HepG2 (cell line): ENCODE measurements around the gene ENDOU. TPM values are rescaled to one million over a fixed set of nuclear protein-coding genes. Genes with fewer than 3 reads are reported as not detected.

Experiments used
- ADNP ChIP-seq: sonication (generic); formaldehyde crosslinking; IDR thresholded peaks from 2 replicates; pipeline ENCODE4 v1.4.0; 2020; ENCODE audit warnings: missing genetic modification reagents
- ATAD3A ChIP-seq: sonication (generic); formaldehyde crosslinking; IDR thresholded peaks from 2 replicates; pipeline ENCODE4 v1.4.0; 2020; ENCODE audit warnings: missing genetic modification reagents
- GFI1 ChIP-seq: sonication (generic); formaldehyde crosslinking; IDR thresholded peaks from 2 replicates; pipeline ENCODE4 v1.5.0; 2020; ENCODE audit warnings: missing genetic modification reagents, mild to moderate bottlenecking, borderline replicate concordance
- ISX ChIP-seq: sonication (generic); formaldehyde crosslinking; conservative IDR thresholded peaks from 2 replicates; pipeline ENCODE4 v1.5.0; 2020; ENCODE audit warnings: missing genetic modification reagents
- MAZ ChIP-seq, 2 experiments: sonication (generic) in 1 of 2; formaldehyde crosslinking in 1 of 2; IDR thresholded peaks; 2 replicates each; pipeline versions ENCODE4 v1.5.0 to v1.6.1; 2012 to 2020; ENCODE audit warnings: low read depth in 2 of 2, mild to moderate bottlenecking in 2 of 2, borderline replicate concordance in 1 of 2, improper control_type of control experiment in 1 of 2, low read length in 1 of 2, missing genetic modification reagents in 1 of 2, moderate library complexity in 1 of 2
- NR0B2 ChIP-seq: sonication (generic); formaldehyde crosslinking; IDR thresholded peaks from 2 replicates; pipeline ENCODE4 v1.4.0; 2020; ENCODE audit warnings: mild to moderate bottlenecking, missing genetic modification reagents
- RCOR2 ChIP-seq: IDR thresholded peaks from 2 replicates; pipeline ENCODE4 v1.6.1; 2016; ENCODE audit warnings: missing biosample characterization, missing genetic modification reagents
- SRSF1 ChIP-seq: fragments of 200-400 bp; formaldehyde crosslinking; optimal IDR thresholded peaks from 2 replicates; pipeline ENCODE3; 2017; ENCODE audit warnings: mild to moderate bottlenecking, low read depth, low read length, moderate library complexity
- ZNF251 ChIP-seq: sonication (generic); formaldehyde crosslinking; IDR thresholded peaks from 2 replicates; pipeline ENCODE4 v1.9.0; 2021; ENCODE audit warnings: mild to moderate bottlenecking, missing genetic modification reagents
- polyA plus RNA-seq, 8 experiments: library from polyadenylated mRNA; depleted of rRNA in 3 of 8; stranded (reverse) in 7 of 8; unstranded in 1 of 8; fragments of >200 nt; fragmentation: Illumina TruSeq in 4 of 8; extraction: Trizol in 4 of 8; gene quantifications; 2 replicates each; pipeline versions ENCODE4 v1.2.1 to v1.2.3, GENCODE V29; 2011 to 2016; ENCODE audit warnings: low read depth in 4 of 8, missing spikeins in 1 of 8, mixed read lengths in 1 of 8; ENCODE audit not compliant: insufficient read depth in 1 of 8
- total RNA-seq, 5 experiments: library from RNA; depleted of rRNA; stranded (reverse); fragments of >200 nt; fragmentation: Illumina TruSeq; extraction: Trizol; gene quantifications; 2 replicates each; pipeline ENCODE4 v1.2.3, GENCODE V29; 2016; ENCODE audit warnings: low read depth in 1 of 5
- TF ChIP-seq, protein P1 (sequence below): sonication (generic); formaldehyde crosslinking; IDR thresholded peaks from one replicate; pipeline ENCODE4 v1.5.1; 2020; ENCODE audit warnings: mild to moderate bottlenecking, missing genetic modification reagents; ENCODE audit errors: not compliant biosample characterization
- TF ChIP-seq, protein P2 (sequence below): sonication (generic); formaldehyde crosslinking; IDR thresholded peaks from 2 replicates; pipeline ENCODE4 v1.5.0; 2020; ENCODE audit warnings: missing genetic modification reagents

The ENDOU gene
- total and polyA plus RNA-seq, 2 of the 13 experiments (the other 11 are each of a cell fraction or from before 2014, with no cell fraction given): not detected

DNA sequence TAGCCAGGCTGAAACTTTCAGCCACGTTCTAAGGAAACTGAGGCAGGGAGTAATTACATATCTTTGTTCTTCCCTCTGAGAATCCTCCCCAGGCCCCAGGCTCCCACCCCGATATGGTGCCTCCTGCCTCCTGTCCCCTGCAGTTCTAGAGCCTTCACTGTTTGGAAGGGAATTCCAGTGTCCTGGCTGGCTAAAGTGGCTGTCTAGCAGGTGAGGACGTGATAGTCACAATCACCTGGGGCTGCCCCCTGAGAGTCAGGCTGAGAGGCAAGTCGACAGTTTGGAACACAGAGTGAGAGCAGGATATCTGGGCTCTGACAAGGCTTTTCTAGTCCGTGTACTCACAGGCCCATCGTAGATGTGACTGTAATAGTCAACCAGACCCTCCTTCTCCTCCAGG lies 13.1 kb downstream of the ENDOU start (continued):
- TF ChIP-seq GFI1 (CRISPR knock-in tag): no peak
- TF ChIP-seq ISX (CRISPR knock-in tag): no peak
- TF ChIP-seq MAZ (IDR thresholded peaks at IDR 0.05; ENCODE audit: borderline replicate concordance, low read depth, low read length): no peak
- TF ChIP-seq MAZ (CRISPR knock-in tag; IDR thresholded peaks at IDR 0.05; ENCODE audit: low read depth): no peak
- no peak for TF ChIP-seq NR0B2
- TF ChIP-seq, protein P1, sequence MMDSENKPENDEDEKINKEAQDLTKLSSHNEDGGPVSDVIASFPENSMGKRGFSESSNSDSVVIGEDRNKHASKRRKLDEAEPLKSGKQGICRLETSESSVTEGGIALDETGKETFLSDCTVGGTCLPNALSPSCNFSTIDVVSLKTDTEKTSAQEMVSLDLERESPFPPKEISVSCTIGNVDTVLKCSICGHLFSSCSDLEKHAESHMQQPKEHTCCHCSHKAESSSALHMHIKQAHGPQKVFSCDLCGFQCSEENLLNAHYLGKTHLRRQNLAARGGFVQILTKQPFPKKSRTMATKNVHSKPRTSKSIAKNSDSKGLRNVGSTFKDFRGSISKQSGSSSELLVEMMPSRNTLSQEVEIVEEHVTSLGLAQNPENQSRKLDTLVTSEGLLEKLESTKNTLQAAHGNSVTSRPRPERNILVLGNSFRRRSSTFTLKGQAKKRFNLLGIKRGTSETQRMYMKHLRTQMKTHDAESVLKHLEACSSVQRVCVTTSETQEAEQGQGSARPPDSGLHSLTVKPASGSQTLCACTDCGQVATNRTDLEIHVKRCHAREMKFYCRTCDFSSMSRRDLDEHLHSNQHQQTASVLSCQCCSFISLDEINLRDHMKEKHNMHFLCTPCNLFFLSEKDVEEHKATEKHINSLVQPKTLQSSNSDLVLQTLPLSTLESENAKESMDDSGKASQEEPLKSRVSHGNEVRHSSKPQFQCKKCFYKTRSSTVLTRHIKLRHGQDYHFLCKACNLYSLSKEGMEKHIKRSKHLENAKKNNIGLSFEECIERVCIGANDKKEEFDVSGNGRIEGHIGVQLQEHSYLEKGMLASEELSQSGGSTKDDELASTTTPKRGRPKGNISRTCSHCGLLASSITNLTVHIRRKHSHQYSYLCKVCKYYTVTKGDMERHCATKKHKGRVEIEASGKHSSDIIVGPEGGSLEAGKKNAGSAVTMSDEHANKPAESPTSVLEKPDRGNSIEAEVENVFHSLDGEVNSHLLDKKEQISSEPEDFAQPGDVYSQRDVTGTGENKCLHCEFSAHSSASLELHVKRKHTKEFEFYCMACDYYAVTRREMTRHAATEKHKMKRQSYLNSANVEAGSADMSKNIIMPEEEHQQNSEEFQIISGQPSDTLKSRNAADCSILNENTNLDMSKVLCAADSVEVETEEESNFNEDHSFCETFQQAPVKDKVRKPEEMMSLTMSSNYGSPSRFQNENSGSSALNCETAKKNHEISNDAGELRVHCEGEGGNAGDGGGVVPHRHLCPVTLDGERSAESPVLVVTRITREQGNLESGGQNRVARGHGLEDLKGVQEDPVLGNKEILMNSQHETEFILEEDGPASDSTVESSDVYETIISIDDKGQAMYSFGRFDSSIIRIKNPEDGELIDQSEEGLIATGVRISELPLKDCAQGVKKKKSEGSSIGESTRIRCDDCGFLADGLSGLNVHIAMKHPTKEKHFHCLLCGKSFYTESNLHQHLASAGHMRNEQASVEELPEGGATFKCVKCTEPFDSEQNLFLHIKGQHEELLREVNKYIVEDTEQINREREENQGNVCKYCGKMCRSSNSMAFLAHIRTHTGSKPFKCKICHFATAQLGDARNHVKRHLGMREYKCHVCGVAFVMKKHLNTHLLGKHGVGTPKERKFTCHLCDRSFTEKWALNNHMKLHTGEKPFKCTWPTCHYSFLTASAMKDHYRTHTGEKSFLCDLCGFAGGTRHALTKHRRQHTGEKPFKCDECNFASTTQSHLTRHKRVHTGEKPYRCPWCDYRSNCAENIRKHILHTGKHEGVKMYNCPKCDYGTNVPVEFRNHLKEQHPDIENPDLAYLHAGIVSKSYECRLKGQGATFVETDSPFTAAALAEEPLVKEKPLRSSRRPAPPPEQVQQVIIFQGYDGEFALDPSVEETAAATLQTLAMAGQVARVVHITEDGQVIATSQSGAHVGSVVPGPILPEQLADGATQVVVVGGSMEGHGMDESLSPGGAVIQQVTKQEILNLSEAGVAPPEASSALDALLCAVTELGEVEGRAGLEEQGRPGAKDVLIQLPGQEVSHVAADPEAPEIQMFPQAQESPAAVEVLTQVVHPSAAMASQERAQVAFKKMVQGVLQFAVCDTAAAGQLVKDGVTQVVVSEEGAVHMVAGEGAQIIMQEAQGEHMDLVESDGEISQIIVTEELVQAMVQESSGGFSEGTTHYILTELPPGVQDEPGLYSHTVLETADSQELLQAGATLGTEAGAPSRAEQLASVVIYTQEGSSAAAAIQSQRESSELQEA (CRISPR knock-in tag): no peak
- TF ChIP-seq ZNF251 (CRISPR knock-in tag): no peak
- TF ChIP-seq ADNP: no peak
- TF ChIP-seq ATAD3A (CRISPR knock-in tag): no peak
- TF ChIP-seq SRSF1: no peak
- TF ChIP-seq RCOR2 (CRISPR knock-in tag): no peak
- TF ChIP-seq, protein P2, sequence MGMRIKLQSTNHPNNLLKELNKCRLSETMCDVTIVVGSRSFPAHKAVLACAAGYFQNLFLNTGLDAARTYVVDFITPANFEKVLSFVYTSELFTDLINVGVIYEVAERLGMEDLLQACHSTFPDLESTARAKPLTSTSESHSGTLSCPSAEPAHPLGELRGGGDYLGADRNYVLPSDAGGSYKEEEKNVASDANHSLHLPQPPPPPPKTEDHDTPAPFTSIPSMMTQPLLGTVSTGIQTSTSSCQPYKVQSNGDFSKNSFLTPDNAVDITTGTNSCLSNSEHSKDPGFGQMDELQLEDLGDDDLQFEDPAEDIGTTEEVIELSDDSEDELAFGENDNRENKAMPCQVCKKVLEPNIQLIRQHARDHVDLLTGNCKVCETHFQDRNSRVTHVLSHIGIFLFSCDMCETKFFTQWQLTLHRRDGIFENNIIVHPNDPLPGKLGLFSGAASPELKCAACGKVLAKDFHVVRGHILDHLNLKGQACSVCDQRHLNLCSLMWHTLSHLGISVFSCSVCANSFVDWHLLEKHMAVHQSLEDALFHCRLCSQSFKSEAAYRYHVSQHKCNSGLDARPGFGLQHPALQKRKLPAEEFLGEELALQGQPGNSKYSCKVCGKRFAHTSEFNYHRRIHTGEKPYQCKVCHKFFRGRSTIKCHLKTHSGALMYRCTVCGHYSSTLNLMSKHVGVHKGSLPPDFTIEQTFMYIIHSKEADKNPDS (CRISPR knock-in tag): no peak
